Vagina (tissue), 2 donors: ENCODE measurements around the gene OMD. TPM values are rescaled to one million over a fixed set of nuclear protein-coding genes. Genes with fewer than 3 reads are reported as not detected.
"Not testable (repeated sequence)": the region's sequence is repeated elsewhere in the genome, so short reads cannot be mapped to it uniquely, and the experiment has no call there.

Source experiments
- DNase-seq, 2 donors: peaks; one replicate each; pipeline ENCODE4 v3.0.0-alpha.2; 2017; ENCODE audit errors: extremely low spot score in 2 of 2
- H3K27ac ChIP-seq: fragments of 200-600 bp; sonication (generic); one replicate; pipeline ENCODE4 v1.5.1; 2019
- H3K27me3 ChIP-seq: fragments of 200-600 bp; sonication (generic); one replicate; pipeline ENCODE4 v1.5.1; 2019
- H3K36me3 ChIP-seq, 2 donors: fragments of 200-600 bp; sonication (generic); one replicate each; pipeline ENCODE4 v1.5.1; 2017 to 2019
- H3K4me1 ChIP-seq: fragments of 200-600 bp; sonication (generic); one replicate; pipeline ENCODE4 v1.5.1; 2019
- H3K4me3 ChIP-seq, 2 donors: fragments of 200-600 bp; sonication (generic); 1 replicate in 1 of 2; 2 replicates in 1 of 2; pipeline ENCODE4 v1.5.1; 2016 to 2019
- H3K9me3 ChIP-seq: fragments of 200-600 bp; sonication (generic); one replicate; pipeline ENCODE4 v1.5.1; 2019
- POLR2A ChIP-seq, 2 donors: fragments of 450-650 bp; IDR thresholded peaks; one replicate each; pipeline ENCODE4 v1.6.1; 2017; ENCODE audit warnings: antibody characterized with exemption in 2 of 2, mild to moderate bottlenecking in 2 of 2, moderate library complexity in 2 of 2
- POLR2AphosphoS5 ChIP-seq, 2 donors: sonication (generic); formaldehyde crosslinking; IDR thresholded peaks; one replicate each; pipeline ENCODE4 v1.9.0; 2017; ENCODE audit warnings: antibody characterized with exemption in 2 of 2, mild to moderate bottlenecking in 2 of 2, low read depth in 1 of 2; ENCODE audit not compliant: insufficient read depth in 1 of 2
- intact Hi-C: fragments of 100-400 bp; cut with DNase I; formaldehyde crosslinking; loops from one replicate; pipeline ENCODE4 v1.15.1; 2023
- total RNA-seq: library from RNA; depleted of rRNA; stranded (reverse); fragments of >200 nt; gene quantifications from one replicate; pipeline ENCODE4 v1.2.3, GENCODE V29; 2016
- TF ChIP-seq, protein P1 (sequence below), 3 experiments: fragments of 450-650 bp in 2 of 3; fragments of 200-600 bp in 1 of 3; sonication (generic) in 1 of 3; IDR thresholded peaks; one replicate each; pipeline ENCODE4 v1.5.1; 2017 to 2019; ENCODE audit warnings: antibody characterized with exemption in 3 of 3, mild to moderate bottlenecking in 2 of 3, moderate library complexity in 2 of 3

OMD gene
- total RNA-seq, 1 donor from 2014 or later, result 10.3 TPM

DNA sequence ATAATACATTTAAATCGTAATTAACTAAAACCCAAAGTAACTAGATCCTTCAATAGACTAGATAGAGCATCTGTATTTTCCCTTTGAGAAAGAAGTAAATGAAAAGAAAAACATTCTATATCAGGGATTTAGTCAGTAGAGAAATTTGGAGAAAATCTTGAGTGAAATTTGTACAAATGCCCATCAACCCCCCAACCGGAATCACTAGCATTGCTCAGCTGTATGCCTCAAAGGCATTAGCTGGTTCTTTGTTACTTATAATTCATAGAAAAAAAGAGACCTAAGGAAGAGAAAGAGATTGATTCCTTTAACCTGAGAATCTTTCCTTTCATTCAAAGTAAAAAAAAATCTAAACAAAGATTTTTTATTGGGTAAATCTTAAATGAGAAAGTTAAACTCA lies 659 bp downstream of the OMD start:
- Histone ChIP-seq H3K27ac (peak overlapping the region; percentile 62), H3K4me3 (peak overlapping the region in 1 of 2 donors; percentile 24)

DNA sequence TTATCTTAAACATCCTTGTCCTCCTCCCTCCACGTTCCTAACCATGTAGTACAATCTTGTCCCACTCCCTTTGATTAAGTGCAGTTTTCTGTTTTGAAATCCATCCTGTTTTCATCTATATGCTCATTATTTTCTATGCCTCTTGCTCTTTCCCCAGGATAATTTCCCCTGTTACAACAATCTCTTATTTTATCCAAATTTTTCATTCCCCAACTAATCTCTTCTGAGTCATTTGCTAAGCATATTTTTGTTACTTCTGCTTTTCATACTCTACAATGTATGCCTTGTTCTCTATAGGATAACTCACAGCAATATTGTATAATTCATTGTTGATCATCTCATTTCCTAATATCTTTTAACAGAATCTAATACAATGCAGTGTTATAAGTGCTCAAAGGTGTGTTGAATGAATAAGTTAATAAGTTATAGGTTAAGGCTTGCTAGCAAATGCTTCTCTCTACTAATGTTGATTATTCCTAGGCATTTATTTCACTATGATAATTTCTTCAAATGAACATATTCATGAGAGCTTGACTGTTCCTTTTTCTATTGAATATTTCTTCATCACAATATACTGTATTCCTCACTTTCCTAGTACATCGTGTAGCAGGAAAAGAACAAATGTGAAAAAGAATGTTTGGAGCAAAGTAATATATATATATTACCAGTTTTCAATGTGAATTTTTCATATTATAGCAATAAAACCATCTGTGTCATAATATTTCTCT lies 1.5 kb downstream of the OMD start:
- peak overlapping the region in 1 of 2 donors; percentile 24 for H3K4me3 ChIP-seq
- no peaks in the 10 kb centered on the region for H3K27me3 ChIP-seq
- intact Hi-C loops, result no loop called here
- H3K4me1 ChIP-seq, result peaks cover 16% of the 10 kb centered on the region
- no peak for DNase-seq
- TF ChIP-seq, protein P1, sequence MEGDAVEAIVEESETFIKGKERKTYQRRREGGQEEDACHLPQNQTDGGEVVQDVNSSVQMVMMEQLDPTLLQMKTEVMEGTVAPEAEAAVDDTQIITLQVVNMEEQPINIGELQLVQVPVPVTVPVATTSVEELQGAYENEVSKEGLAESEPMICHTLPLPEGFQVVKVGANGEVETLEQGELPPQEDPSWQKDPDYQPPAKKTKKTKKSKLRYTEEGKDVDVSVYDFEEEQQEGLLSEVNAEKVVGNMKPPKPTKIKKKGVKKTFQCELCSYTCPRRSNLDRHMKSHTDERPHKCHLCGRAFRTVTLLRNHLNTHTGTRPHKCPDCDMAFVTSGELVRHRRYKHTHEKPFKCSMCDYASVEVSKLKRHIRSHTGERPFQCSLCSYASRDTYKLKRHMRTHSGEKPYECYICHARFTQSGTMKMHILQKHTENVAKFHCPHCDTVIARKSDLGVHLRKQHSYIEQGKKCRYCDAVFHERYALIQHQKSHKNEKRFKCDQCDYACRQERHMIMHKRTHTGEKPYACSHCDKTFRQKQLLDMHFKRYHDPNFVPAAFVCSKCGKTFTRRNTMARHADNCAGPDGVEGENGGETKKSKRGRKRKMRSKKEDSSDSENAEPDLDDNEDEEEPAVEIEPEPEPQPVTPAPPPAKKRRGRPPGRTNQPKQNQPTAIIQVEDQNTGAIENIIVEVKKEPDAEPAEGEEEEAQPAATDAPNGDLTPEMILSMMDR (IDR thresholded peaks at IDR 0.05), result no peak
- no peak for TF ChIP-seq POLR2A (IDR thresholded peaks at IDR 0.05)
- TF ChIP-seq POLR2AphosphoS5 (IDR thresholded peaks at IDR 0.05; ENCODE audit: insufficient read depth in 1 of 2, low read depth in 1 of 2), result no peak
- H3K27ac ChIP-seq, result peak overlapping the region; percentile 62
- H3K9me3 ChIP-seq, result no peaks in the 10 kb centered on the region
- H3K36me3 ChIP-seq, result no peaks in the 10 kb centered on the region

More for the DNA sequence above, 659 bp downstream of the OMD start:
- Histone ChIP-seq H3K9me3 (no peaks in the 10 kb centered on the region), H3K27me3 (no peaks in the 10 kb centered on the region), H3K4me1 (peaks cover 16% of the 10 kb centered on the region), H3K36me3 (no peaks in the 10 kb centered on the region)
- TF ChIP-seq POLR2A (IDR thresholded peaks at IDR 0.05), result no peak
- TF ChIP-seq POLR2AphosphoS5 (IDR thresholded peaks at IDR 0.05; ENCODE audit: insufficient read depth in 1 of 2, low read depth in 1 of 2), result no peak
- TF ChIP-seq, protein P1 (IDR thresholded peaks at IDR 0.05), result no peak
- intact Hi-C loops, result no loop called here
- no peak for DNase-seq

DNA sequence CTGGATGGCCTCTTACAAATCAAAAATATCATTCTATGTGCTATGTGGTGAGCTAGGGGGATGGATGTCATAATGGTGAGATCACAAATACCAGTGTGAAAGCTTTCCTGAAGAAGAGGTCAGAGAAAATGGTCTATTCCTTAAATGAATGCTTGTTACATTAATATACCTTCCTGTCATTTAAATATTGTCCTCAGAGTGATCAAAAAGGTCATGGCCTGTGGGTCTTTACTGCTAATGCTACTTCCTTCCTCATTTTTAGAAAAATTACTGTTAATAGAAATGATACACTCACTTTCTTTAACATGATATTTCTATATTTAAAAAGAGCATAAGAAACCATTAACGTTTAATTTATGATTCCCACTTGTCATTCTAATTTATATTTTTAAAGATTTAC lies 9.7 kb downstream of the OMD start:
- Histone ChIP-seq H3K4me3 (no peak overlapping the region), H3K27ac (no peak overlapping the region), H3K36me3 (no peaks in the 10 kb centered on the region), H3K4me1 (peaks cover 11% of the 10 kb centered on the region), H3K9me3 (no peaks in the 10 kb centered on the region), H3K27me3 (no peaks in the 10 kb centered on the region)
- no peak for DNase-seq
- TF ChIP-seq POLR2A (IDR thresholded peaks at IDR 0.05), result no peak
- TF ChIP-seq POLR2AphosphoS5 (IDR thresholded peaks at IDR 0.05; ENCODE audit: insufficient read depth in 1 of 2, low read depth in 1 of 2), result no peak
- TF ChIP-seq, protein P1 (IDR thresholded peaks at IDR 0.05), result no peak
- intact Hi-C loops, result no loop called here

DNA sequence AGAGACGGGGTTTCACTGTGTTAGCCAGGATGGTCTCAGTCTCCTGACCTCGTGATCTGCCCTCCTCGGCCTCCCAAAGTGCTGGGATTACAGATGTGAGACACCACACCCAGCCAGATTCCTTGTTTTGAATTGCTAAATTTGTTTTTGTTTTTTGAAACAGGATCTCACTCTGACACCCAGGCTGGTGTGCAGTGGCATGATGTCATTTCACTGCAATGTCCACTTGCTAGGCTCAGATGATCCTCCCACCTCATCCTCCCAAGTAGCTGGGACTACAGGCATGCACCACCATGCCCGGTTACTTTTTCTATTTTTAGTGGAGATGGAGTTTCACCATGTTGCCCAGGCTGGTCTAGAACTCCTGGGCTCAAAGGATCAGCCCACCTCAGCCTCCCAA lies 13.1 kb downstream of the OMD start:
- H3K27me3 ChIP-seq, DNase-seq, intact Hi-C loops, H3K4me3 ChIP-seq, H3K36me3 ChIP-seq, H3K9me3 ChIP-seq: not testable (repeated sequence)
- H3K4me1 ChIP-seq, result peaks cover 13% of the 10 kb centered on the region
- H3K27ac ChIP-seq, result peak overlapping the region; percentile 35

DNA sequence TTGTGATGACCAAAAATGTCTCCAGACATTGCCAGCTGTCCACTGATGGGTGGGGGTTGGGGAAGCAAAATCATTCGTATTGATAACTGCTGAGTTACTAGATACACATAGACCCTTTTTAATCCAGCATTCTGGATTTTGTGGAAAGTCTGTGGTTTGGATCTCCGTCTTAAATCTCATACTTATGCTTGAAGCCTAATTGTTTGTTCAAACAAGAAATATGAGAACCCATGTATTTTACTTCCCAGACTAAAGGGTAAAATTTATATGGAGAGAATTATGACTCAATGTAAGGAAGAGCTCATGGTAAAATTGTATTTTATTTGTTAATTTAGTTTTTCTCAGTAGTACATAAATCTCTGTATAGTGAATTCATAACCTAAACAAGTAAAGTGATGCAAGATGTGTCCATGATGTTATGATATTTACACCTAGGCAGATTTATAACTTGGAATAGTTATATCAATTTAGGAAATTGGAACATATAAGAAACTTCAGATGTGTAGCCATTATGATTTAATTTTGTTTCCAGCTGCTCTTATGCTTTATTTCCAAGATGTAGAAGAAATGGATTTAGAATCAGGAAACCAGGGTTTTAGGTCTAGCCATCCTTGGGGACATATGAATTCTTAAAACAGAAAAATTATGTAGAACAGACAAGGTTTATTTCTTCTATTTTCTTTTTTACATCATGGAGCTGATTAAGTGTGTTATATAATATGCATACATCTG lies 15.4 kb downstream of the OMD start:
- Histone ChIP-seq H3K27ac (no peak overlapping the region), H3K9me3 (no peaks in the 10 kb centered on the region), H3K4me1 (peaks cover 19% of the 10 kb centered on the region), H3K27me3 (no peaks in the 10 kb centered on the region), H3K4me3 (no peak overlapping the region), H3K36me3 (no peaks in the 10 kb centered on the region)
- intact Hi-C loops, result no loop called here
- TF ChIP-seq POLR2A (IDR thresholded peaks at IDR 0.05) (no peak), POLR2AphosphoS5 (IDR thresholded peaks at IDR 0.05; ENCODE audit: insufficient read depth in 1 of 2, low read depth in 1 of 2) (no peak)
- TF ChIP-seq, protein P1 (IDR thresholded peaks at IDR 0.05), result no peak
- no peak for DNase-seq
